OCI-M2 (cell line): ENCODE results near the gene PYROXD2.
"Not testable (repeated sequence)": the region's sequence is repeated elsewhere in the genome, so short reads cannot be mapped to it uniquely, and the experiment has no call there.

Experiments used
- DNase-seq: peaks from one replicate; lab custom pipeline; 2025; ENCODE audit not compliant: unreplicated experiment; lab: John Stamatoyannopoulos, UW

PYROXD2 gene

DNA sequence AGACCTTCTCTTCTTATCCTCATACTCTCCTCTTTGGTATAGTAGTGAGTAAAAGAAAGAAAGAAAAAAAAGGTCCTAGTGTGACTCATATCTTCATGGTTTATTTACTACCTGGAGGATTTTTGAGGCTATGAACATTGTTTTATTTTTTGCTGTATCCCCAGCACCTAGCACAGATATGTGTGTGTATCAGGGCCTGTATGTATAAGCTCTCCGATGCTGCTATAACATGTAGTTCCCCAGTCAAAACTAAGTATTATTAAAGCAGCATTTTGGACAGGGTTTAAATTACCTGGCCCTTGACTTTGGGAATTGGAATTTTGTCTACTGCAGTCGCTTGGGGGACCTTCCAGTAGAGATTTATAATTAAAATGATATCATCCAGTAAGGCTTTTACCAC, 46.3 kb downstream of the PYROXD2 start:
- DNase-seq = no peak

DNA sequence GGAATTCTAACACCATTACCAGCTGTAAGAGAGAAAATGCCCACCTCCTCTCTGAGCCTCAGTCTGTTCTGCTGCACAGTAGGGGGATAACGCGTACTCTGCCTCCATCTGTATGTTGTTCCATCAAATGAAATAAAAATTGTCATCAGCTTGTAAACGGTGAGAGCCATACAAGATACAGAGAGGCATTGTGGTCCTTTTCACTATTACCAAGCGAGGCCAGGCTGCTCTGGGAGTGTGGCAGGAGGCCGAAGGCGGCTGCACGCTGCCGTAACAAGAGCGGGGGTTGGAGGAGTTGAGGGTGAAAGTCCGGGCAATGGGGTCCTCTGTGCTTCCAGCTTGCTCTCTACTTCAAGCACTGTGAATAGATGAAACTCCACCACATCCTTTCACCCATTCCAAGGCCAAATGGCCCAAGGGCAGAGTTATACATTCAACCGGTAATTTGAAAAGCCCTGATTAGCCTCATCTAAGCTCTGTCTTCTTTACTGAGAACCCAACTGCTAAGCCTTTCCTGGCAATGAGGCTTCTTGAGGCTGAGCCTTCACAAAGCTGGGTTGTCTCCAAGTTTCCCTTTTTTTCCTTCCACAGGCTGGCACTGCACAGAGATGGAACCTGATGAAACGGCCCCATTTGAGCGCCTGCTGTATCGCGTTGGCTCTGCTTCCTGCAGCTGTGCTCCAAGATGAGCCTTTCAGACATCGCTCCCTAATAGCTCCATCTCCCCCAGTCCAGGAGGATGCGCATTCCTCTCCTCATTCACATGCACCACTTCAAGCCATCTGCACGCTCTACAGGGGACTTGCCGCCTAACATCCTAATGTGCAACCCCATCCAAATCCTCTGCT, 47.2 kb downstream of the PYROXD2 start:
- no peak for DNase-seq

GRCh38 chr10:98366062-98366530, 48.9 kb downstream of the PYROXD2 start:
- no peak for DNase-seq

DNA sequence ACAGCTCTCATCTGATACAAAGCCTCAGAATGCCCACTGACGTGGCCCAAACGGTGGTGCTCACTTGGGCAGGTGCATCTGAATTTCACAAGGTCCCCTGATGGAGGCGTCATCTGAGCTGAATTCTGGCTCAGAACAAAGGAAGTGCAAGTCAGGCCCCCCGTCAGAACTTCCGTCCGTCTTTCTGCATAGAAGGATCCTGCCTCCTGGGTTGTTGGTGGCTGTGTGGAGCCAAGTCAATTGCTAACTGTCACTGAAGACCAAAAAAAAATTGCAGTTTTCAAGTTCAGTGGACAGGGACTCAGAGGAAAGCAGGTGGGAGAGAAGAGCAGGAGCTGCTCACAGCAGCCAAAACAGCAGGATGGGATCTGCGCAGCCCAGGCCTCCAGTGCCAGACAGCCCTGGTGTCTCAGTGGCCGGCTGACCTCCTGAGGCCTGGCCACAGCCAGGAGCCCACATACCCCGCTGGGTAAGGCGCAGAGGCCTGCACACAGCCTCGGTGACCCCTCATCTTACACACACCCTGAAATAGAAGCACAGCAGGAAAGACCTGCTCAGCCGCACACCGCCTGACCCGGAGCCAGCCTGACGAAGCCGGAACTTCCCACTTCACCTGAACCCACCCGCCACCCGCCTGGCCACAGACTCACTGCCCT, 49.4 kb downstream of the PYROXD2 start:
- no peak for DNase-seq

DNA sequence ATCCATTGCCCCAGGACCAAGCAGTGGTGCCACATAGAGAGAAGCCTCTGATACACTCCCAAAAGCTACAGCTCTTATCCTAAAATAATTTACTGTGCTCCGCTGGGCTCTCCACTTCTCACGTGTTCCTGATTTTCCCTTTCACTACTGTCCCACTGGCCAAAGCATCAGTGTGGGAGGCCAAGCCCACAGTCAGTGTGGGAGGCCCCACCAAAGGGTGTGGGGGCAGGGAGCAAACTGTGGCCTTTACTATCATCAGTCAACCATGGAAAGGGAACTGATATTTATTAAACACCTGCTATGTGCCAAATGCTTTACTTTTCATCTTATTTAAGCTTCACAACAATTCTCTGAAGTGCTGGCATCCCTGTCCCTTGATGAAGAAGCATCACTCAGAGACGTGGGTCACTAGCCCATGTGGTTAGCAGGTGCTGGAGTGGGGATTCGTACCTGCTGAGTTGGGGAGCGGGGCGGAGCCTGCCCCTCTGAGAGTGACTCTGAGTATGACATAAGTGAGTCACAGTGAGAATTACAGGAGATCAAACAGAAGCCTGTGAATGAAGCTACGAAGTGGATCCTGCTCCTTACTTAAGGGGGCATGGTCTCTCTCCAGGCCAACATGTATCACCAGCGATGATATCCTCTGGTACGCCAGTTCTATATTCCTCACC, 50.4 kb downstream of the PYROXD2 start:
- DNase-seq = no peak

DNA sequence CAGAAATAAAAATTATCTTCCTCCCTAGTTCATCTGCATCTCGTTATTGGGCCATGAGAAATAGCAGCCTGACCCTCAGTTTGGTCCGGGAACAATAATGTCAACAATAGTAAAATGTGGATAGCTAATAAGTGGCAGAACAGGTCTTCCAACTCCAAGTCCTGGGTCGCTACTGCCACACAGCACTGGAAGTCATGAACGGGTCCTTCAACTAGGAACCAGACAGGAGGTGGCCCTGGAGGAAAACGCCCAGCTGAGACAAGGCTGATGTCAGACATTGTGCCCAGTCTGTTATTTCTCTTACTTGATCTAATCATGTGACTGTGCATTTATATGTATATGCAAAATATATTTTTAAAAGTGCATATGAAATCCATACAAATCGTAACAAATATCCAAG, 51.8 kb downstream of the PYROXD2 start:
- no peak for DNase-seq

DNA sequence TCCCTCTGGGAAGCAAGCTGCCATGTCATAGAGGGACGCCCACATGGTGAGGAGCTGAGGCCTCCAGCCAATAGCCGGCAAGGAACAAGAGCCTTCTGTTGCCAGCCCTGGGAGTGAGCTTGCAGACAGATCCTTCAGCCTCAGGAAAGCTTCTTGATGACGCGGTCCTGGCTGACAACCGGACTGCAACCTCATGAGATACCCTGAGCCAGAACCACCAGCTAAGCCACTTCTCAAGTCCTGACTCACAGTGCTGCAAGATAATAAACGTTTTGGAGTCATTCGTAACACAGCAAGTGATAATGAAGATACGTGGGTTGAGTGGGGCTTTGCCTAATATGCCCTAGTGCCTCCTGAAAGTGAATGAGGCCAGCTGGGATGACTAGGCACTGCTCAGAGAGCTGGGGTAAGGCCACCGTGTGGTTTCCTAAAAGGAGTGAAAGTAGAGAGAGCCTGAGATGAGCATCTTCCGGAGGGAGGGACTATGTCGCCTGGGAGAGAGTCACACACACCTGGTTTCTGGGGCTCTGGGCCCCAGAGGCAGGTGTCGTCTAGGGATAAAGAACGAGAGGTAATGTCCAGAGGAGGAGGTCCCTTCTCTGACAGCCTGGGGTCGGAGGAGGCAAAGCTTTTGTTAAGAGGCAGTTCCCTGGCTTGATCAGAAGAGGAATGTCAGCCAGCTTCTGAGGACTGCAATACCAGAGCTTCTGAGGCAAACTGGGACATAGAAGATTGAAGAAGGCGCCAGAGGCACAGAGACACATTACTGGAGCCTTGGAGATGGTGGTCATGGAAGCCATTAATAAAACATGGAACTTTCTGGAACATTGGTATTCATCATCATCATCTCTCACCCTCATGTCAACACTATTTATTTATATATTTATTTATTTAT, 53.6 kb downstream of the PYROXD2 start:
- DNase-seq = no peak

GRCh38 chr10:98357194-98357822, 57.7 kb downstream of the PYROXD2 start:
- no peak for DNase-seq

DNA sequence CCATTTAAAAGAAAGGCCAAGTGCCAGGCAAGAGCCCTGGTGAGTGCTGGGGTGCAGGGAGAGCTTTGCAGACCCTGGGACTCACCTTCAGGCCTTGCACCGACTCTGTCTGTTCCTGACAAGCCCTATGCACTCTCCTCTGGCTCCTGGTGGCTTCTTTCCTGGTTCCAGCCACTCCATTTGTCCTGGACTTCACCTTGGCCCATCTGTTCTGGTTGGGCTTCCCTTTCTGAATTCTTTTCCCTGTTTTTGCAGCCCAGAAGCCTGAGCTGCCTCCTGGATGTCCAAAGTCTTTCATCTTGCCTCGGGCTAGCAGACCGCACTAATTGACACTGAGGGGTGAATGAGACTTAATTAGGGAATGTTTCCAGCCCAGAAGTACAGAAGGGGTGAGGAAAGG, 60.5 kb downstream of the PYROXD2 start:
- no peak for DNase-seq

- no peak for DNase-seq
Observed at GRCh38 chr10:98353170-98353569, 61.8 kb downstream of the PYROXD2 start.

DNA sequence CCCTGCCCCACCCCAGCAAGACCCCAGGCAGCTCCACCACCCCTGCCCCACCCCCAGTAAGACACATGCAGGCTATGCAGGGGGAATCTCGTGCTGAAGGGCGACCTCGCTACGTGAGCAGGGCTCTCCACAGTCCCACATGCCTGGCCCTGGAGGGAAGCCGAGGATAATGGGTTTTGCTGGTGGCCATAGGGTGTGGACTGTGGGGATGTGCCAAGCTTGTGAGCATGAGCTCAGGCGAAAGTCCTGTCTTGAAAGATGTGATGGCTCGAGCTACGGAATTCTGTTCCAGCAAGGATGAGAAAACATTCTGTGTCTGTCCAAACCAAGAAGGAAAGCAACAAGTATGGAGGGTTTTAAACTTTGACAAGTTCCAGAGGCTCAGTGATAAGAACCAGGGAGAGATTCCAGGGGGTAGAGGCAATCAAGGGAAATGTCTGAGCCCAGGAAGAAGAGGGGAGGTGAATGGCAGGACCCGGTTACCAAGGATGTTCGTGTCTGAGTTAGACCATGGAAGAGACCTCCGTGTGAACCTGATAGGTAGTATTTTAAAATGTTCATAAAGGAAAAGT, 63.1 kb downstream of the PYROXD2 start:
- DNase-seq = no peak

- no peak for DNase-seq
Observed at GRCh38 chr10:98349508-98349922, 65.5 kb downstream of the PYROXD2 start.

DNA sequence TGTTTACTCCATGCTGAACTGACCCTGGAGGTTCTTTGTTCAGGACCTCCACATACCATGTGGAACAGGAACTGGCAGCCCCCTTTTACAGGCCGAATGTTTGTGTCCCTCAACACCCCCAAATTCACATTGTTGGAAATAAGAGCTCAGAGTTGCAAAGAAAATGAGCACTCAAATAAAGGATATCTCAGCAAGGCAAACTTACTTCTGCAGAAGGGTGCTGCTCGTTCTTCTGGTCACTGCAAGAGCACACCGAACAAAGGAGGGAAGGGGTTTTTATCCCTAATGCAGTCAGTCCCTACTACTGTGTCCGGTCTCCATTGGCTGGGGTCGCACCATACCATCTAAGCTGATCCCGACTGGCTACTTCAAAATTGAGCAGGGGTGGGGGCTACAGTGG, 68.1 kb downstream of the PYROXD2 start:
- DNase-seq = no peak

GRCh38 chr10:98344589-98345038, 70.4 kb downstream of the PYROXD2 start:
- DNase-seq = no peak

GRCh38 chr10:98341701-98342100, 73.3 kb downstream of the PYROXD2 start:
- DNase-seq = not testable (repeated sequence)

- DNase-seq = no peak
Observed at GRCh38 chr10:98340940-98341310, 74.1 kb downstream of the PYROXD2 start.

- DNase-seq = no peak
Observed at GRCh38 chr10:98340261-98340939, 74.6 kb downstream of the PYROXD2 start.

DNA sequence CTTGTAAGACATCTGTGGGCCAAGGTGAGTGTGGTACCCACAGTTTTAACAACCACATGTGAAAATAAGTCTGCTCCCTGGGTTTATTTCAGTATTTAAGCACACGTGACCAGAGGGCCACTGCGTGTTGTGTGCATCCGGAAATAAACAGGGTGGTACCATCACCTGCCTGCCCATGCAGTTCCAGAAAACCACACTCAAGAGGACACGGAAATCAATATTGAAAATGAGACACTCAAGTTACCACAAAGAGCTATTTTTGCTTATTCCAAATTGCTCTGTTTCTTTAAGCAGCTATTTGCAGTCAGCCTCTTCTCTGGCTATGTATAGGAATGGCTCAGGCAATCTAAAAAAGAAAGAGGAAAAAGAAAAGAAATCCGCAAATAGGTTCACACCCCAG, 75.2 kb downstream of the PYROXD2 start:
- no peak for DNase-seq

GRCh38 chr10:98338896-98339295, 76.1 kb downstream of the PYROXD2 start:
- no peak for DNase-seq
